Naive thymus-derived CD8-positive, alpha-beta T cell (primary cell): ENCODE measurements around the gene PFKFB4. TPM values are rescaled to one million over a fixed set of nuclear protein-coding genes. Genes with fewer than 3 reads are reported as not detected.
A peak's percentile ranks its signal among the peaks of the same experiment; 100 is the strongest.
"Not testable (repeated sequence)": the region's sequence is repeated elsewhere in the genome, so short reads cannot be mapped to it uniquely, and the experiment has no call there.

Experiments used
- ATAC-seq, 2 donors: fragments of 150-1000 bp; cut with Tn5 transposase in 1 of 2; sonication (Bioruptor Pico), chemical (Tn5 transposase) in 1 of 2; 1 replicate in 1 of 2; 2 replicates in 1 of 2; pipeline ENCODE4 v1.10.0; 2021; ENCODE audit warnings: mild to moderate bottlenecking in 2 of 2, moderate library complexity in 2 of 2
- POLR2A ChIA-PET: fragments of 350-600 bp; sonication (Branson Sonifier 250); formaldehyde crosslinking; loops from one replicate; lab custom pipeline; 2021; ENCODE audit warnings: antibody characterized with exemption; lab: Charles Lee
- DNase-seq, 10 donors: peaks; one replicate each; pipeline versions ENCODE4 v3.0.0 to v3.0.0-alpha.2; 2020 to 2022
- H3K27ac Mint-ChIP-seq, 10 donors: one replicate each; pipeline ENCODE4 v1.8.0; 2020 to 2022; ENCODE audit warnings: mild to moderate bottlenecking in 10 of 10, mixed read lengths in 10 of 10, moderate library complexity in 4 of 10, inconsistent platforms in 1 of 10
- H3K27me3 Mint-ChIP-seq, 5 donors: one replicate each; pipeline ENCODE4 v1.8.0; 2021 to 2022; ENCODE audit warnings: mixed read lengths in 5 of 5
- H3K36me3 Mint-ChIP-seq, 3 donors: one replicate each; pipeline ENCODE4 v1.8.0; 2020 to 2022; ENCODE audit warnings: mixed read lengths in 3 of 3, mild to moderate bottlenecking in 2 of 3, inconsistent platforms in 1 of 3
- H3K4me1 Mint-ChIP-seq, 4 donors: one replicate each; pipeline ENCODE4 v1.8.0; 2021 to 2022; ENCODE audit warnings: mixed read lengths in 4 of 4
- H3K4me3 Mint-ChIP-seq, 10 donors: one replicate each; pipeline ENCODE4 v1.8.0; 2020 to 2022; ENCODE audit warnings: mild to moderate bottlenecking in 10 of 10, mixed read lengths in 10 of 10, moderate library complexity in 6 of 10, inconsistent platforms in 1 of 10
- H3K9me3 Mint-ChIP-seq, 9 donors: one replicate each; pipeline ENCODE4 v1.8.0; 2020 to 2022; ENCODE audit warnings: mixed read lengths in 9 of 9, mild to moderate bottlenecking in 3 of 9, inconsistent platforms in 1 of 9, moderate library complexity in 1 of 9
- polyA plus RNA-seq, 3 donors: library from polyadenylated mRNA; unstranded; fragments of 300-500 nt; fragmentation: Illumina TruSeq; gene quantifications; one replicate each; pipeline ENCODE4 v1.2.3, GENCODE V29; 2021
- total RNA-seq, 8 experiments: library from RNA in 2 of 8; stranded (reverse) in 2 of 8; gene quantifications; one replicate each; pipeline ENCODE4 v1.2.3 and lab custom pipeline; 2021 to 2026

PFKFB4 gene
- total and polyA plus RNA-seq, 5 experiments from 2014 or later: 1.1 to 3.3 (median 2.4) TPM

DNA sequence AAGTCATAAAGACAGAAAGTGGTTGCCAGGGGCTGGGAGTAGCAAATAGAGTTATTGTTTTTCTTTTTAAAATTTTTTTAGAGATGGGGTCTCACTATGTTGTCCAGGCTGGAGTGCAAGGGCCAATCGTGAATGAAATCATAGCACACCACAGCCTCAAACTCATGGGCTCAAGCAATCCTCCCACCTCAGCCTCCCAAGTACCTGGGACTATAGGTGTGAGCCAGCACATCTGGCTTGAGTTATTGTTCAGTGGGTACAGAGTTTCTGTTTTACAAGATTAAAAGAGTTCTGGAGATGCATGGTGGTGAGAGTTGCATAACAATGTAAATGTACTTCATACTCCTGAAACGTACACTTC, 23.6 kb downstream of the PFKFB4 start:
- Mint-ChIP-seq H3K4me3 (no peak overlapping the region), H3K27me3 (no peaks in the 10 kb centered on the region), H3K36me3 (peaks cover 0 to 4% (median 0%) of the 10 kb centered on the region in 3 donors), H3K27ac (no peak overlapping the region), H3K9me3 (no peaks in the 10 kb centered on the region), H3K4me1 (peaks cover 2 to 5% (median 3%) of the 10 kb centered on the region in 4 donors)
- no peak for ATAC-seq
- POLR2A ChIA-PET: no interaction called here
- no peak for DNase-seq

DNA sequence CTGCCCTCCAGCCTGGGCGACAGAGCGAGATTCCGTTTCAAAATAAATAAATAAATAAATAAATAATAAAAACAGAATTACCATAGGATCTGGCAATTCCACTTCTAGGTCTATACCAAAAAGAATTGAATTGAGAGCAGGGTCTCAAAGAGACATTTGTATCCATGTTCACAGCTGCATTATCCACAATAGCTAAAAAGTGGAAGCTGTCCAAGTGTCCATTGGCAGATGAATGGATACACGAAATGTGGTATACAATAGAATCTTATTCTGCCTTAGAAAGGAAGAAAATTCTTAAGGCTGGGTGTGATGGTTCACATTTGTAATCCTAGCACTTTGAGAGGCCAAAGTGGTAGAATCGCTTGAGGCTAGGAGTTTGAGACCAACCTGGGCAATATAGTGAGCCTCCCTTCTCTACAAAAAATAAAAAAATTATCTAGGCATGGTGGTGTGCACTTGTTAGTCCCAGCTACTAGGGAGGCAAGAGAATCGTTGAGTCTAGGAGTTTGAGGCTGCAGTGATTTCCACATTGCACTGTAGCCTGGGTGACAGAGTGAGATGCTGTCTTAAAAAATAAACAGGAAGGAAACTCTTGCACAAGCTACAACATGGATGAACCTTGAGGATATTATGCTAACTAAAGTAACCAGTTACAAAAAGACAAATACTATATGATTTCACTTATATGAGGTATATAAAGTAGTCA, 24.2 kb downstream of the PFKFB4 start:
- DNase-seq: no peak
- Mint-ChIP-seq H3K27ac (no peak overlapping the region), H3K4me3 (no peak overlapping the region), H3K36me3 (peaks cover 0 to 4% (median 0%) of the 10 kb centered on the region in 3 donors), H3K9me3 (no peaks in the 10 kb centered on the region), H3K4me1 (peaks cover 2 to 7% (median 4%) of the 10 kb centered on the region in 4 donors), H3K27me3 (no peaks in the 10 kb centered on the region)
- POLR2A ChIA-PET: no interaction called here
- ATAC-seq: no peak

DNA sequence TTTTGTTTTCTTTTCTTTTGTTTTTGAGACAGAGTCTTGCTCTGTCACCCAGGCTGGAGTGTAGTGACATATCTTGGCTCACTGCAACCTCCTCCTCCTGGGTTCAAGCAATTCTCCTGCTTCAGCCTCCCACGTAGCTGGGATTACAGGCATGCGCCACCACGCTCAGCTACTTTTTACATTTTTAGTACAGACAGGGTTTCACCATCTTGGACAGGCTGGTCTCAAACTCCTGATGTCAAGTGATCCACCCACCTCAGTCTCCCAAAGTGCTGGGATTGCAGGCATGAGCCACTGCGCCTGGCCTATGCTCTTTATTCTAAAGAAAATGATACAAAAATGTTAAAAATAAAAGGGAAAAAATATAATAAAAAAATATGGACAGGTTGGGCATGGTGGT, 25.9 kb downstream of the PFKFB4 start:
- not testable (repeated sequence) for DNase-seq, H3K27ac Mint-ChIP-seq, H3K27me3 Mint-ChIP-seq, H3K36me3 Mint-ChIP-seq, H3K4me1 Mint-ChIP-seq, H3K4me3 Mint-ChIP-seq, ATAC-seq, H3K9me3 Mint-ChIP-seq
- POLR2A ChIA-PET: interaction anchor here (1.2 kb wide), 1 partner anchor 15 kb away, joined by 3 read pairs; no protein-coding TSS in a partner anchor

GRCh38 chr3:48528754-48529153, 27.8 kb downstream of the PFKFB4 start:
- Mint-ChIP-seq H3K36me3 (no peaks in the 10 kb centered on the region), H3K9me3 (no peaks in the 10 kb centered on the region), H3K27me3 (no peaks in the 10 kb centered on the region), H3K4me1 (peaks cover 3 to 12% (median 7%) of the 10 kb centered on the region in 4 donors), H3K4me3 (no peak overlapping the region), H3K27ac (peak overlapping the region in 1 of 10 donors; percentile 35)
- POLR2A ChIA-PET: no interaction called here
- DNase-seq: no peak
- ATAC-seq: no peak

DNA sequence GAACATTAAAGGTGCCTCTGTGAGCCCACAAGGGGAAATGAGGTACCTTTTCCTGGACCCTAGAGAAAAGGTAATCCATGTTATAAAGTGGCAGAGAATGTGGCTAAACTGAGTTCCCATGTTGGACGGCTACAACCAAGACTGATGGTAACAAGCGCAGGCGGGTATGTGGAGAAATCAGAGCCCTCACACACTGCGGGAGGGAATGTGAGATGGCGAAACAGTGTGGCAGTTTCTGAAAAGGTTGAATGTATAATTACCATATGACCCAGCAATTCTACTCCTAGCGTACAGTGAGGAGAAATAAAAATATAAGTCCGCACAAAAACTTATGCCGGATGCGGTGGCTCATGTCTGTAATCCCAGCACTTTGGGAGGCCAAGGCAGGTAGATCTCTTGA, 28.6 kb downstream of the PFKFB4 start:
- H3K27me3 Mint-ChIP-seq: no peaks in the 10 kb centered on the region
- DNase-seq (no peak), ATAC-seq (no peak)
- H3K4me3 Mint-ChIP-seq: no peak overlapping the region
- peaks cover 4 to 12% (median 8%) of the 10 kb centered on the region in 4 donors for H3K4me1 Mint-ChIP-seq
- POLR2A ChIA-PET: interaction anchor here (0.6 kb wide), 1 partner anchor 12 kb away, joined by 3 read pairs; no protein-coding TSS in a partner anchor
- H3K9me3 Mint-ChIP-seq: no peaks in the 10 kb centered on the region
- H3K36me3 Mint-ChIP-seq: no peaks in the 10 kb centered on the region
- H3K27ac Mint-ChIP-seq: no peak overlapping the region

- no peak for ATAC-seq
- H3K4me3 Mint-ChIP-seq: no peak overlapping the region
- H3K27ac Mint-ChIP-seq: peak overlapping the region in 1 of 10 donors; percentile 76
- no peaks in the 10 kb centered on the region for H3K27me3 Mint-ChIP-seq
- POLR2A ChIA-PET: interaction anchor here (1.1 kb wide), 1 partner anchor 18 kb away, joined by 3 read pairs; no protein-coding TSS in a partner anchor
- H3K9me3 Mint-ChIP-seq: no peaks in the 10 kb centered on the region
- peaks cover 9 to 16% (median 10%) of the 10 kb centered on the region in 4 donors for H3K4me1 Mint-ChIP-seq
- DNase-seq: no peak
- no peaks in the 10 kb centered on the region for H3K36me3 Mint-ChIP-seq
These were observed 31.6 kb downstream of the PFKFB4 start for GRCh38 chr3:48524970-48525369.

- POLR2A ChIA-PET: interaction anchor here (1.1 kb wide), 1 partner anchor 17 kb away, joined by 3 read pairs; no protein-coding TSS in a partner anchor
- H3K36me3 Mint-ChIP-seq: no peaks in the 10 kb centered on the region
- H3K27ac Mint-ChIP-seq: no peak overlapping the region
- ATAC-seq (no peak), DNase-seq (no peak)
- H3K9me3 Mint-ChIP-seq: no peaks in the 10 kb centered on the region
- peaks cover 28 to 45% (median 40%) of the 10 kb centered on the region in 4 donors for H3K4me1 Mint-ChIP-seq
- H3K27me3 Mint-ChIP-seq: no peaks in the 10 kb centered on the region
- no peak overlapping the region for H3K4me3 Mint-ChIP-seq
These were observed 35.0 kb downstream of the PFKFB4 start for GRCh38 chr3:48521635-48522034.

DNA sequence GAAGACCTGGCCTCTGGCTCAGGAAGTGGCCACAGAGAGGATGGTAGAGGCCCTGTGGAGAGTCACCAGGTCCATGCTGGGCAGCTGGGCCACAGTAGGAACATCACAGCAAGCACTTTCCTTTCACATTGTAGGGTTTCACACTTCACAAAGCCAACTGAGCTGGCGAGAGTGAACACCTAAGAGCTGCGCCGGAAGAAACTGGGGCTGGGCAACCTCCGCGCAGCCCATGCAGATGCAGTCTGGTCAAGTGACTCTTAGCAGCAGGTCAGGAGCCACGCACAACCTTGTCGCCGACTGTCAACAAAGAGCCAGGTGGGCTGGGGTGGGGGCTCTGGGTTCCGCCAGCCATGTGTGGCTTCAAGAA, 37.3 kb downstream of the PFKFB4 start:
- POLR2A ChIA-PET: interaction anchor here (0.6 kb wide), 1 partner anchor 1215 kb away, joined by 5 read pairs; no protein-coding TSS in a partner anchor
- Mint-ChIP-seq H3K4me3 (peak overlapping the region in 7 of 10 donors; percentile 16 to 69 (median 58)), H3K9me3 (no peaks in the 10 kb centered on the region), H3K36me3 (no peaks in the 10 kb centered on the region), H3K27me3 (no peaks in the 10 kb centered on the region), H3K27ac (peak overlapping the region in 6 of 10 donors; percentile 21 to 64 (median 44)), H3K4me1 (peaks cover 29 to 62% (median 59%) of the 10 kb centered on the region in 4 donors)
- DNase-seq (no peak), ATAC-seq (no peak)

DNA sequence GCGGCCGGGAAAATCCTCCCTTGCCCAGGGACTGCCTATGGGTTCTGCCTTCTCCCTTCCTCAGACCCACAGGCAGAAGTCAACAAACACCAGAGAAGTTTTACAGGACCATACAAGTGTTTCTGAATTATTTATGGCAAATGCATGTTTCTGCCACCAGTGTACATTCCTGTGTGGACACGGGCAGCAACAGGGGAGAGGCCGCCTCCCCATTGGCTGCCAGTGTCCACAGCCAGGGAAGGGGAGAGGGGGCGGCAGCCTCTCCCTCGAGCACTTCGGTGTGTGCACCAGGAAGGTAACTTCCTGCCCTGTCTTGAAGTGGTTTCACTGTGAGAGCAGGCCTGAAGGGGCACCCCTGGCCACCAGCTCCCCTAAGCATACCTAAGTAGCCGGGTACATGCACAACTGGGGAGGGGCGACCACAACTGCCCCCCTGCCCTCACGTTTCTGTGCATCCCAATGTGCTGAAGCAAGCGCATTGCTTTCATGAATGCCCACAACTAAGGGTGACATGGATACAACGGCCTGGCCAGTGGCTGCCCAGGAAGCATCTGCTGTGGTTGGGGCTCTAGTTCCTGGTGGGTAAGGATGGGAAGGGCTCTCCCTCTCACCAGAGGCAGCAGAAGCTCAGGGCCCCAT, 37.8 kb downstream of the PFKFB4 start:
- ATAC-seq (peak; percentile 63 to 81), DNase-seq (peak in 3 of 10 donors; percentile 8 to 36 (median 27))
- Mint-ChIP-seq H3K27me3 (no peaks in the 10 kb centered on the region), H3K36me3 (no peaks in the 10 kb centered on the region), H3K9me3 (no peaks in the 10 kb centered on the region), H3K4me3 (peak overlapping the region in 8 of 10 donors; percentile 51 to 69 (median 58)), H3K4me1 (peaks cover 34 to 67% (median 64%) of the 10 kb centered on the region in 4 donors), H3K27ac (peak overlapping the region; percentile 17 to 83 (median 68))
- POLR2A ChIA-PET: interaction anchor here (0.6 to 0.8 kb wide), 2 partner anchors 72 to 1215 kb away, joined by 4 to 5 read pairs; partner anchors contain the start of gene ATRIP

GRCh38 chr3:48518069-48518468, 38.5 kb downstream of the PFKFB4 start:
- peak overlapping the region in 5 of 10 donors; percentile 17 to 79 (median 72) for H3K27ac Mint-ChIP-seq
- peaks cover 35 to 70% (median 65%) of the 10 kb centered on the region in 4 donors for H3K4me1 Mint-ChIP-seq
- ATAC-seq: no peak
- H3K9me3 Mint-ChIP-seq: no peaks in the 10 kb centered on the region
- POLR2A ChIA-PET: no interaction called here
- H3K4me3 Mint-ChIP-seq: peak overlapping the region in 6 of 10 donors; percentile 12 to 66 (median 38)
- H3K27me3 Mint-ChIP-seq: no peaks in the 10 kb centered on the region
- H3K36me3 Mint-ChIP-seq: no peaks in the 10 kb centered on the region
- no peak for DNase-seq

DNA sequence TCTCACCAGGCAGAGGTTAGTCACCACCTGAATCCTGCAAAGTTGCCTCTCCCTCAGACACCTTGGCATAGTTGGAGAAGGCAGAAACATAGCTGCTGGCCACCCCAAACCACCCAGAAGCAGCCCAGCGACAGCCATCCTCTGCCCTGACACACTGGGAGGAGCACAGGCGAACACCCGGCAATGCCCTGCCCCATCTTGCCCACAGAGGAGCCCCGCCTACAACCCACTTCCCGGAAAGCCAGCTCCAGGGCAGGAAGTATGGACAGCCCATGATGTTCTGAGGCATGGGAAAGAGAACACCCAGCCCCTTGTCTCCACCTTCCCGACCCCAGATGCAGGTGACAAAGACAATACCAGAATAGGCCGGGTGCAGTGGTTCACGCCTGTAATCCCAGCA, 40.0 kb downstream of the PFKFB4 start:
- Mint-ChIP-seq H3K4me3 (peak overlapping the region in 9 of 10 donors; percentile 29 to 79 (median 60)), H3K9me3 (no peaks in the 10 kb centered on the region), H3K36me3 (no peaks in the 10 kb centered on the region), H3K4me1 (peaks cover 35 to 70% (median 70%) of the 10 kb centered on the region in 4 donors), H3K27ac (peak overlapping the region in 7 of 10 donors; percentile 13 to 73 (median 31)), H3K27me3 (no peaks in the 10 kb centered on the region)
- ATAC-seq: no peak
- no peak for DNase-seq
- POLR2A ChIA-PET: interaction anchor here (0.5 to 3.2 kb wide), 10 partner anchors 11 to 217 kb away, joined by 3 to 12 read pairs (median 3); partner anchors contain the start of genes CCDC51, PFKFB4 and TMA7

- Mint-ChIP-seq H3K4me1 (peaks cover 37 to 72% (median 69%) of the 10 kb centered on the region in 4 donors), H3K36me3 (no peaks in the 10 kb centered on the region), H3K4me3 (peak overlapping the region; percentile 31 to 86 (median 70)), H3K27me3 (no peaks in the 10 kb centered on the region), H3K9me3 (no peaks in the 10 kb centered on the region), H3K27ac (peak overlapping the region; percentile 8 to 90 (median 70))
- POLR2A ChIA-PET: interaction anchor here (0.7 to 3.2 kb wide), 9 partner anchors 32 to 86 kb away, joined by 3 to 12 read pairs (median 6); partner anchors contain the start of genes CCDC51, PFKFB4 and TMA7
- DNase-seq (peak in 6 of 10 donors; percentile 14 to 67 (median 33)), ATAC-seq (peak; percentile 80 to 84)
These were observed 42.0 kb downstream of the PFKFB4 start for GRCh38 chr3:48514431-48515227.
